GM12875 (cell line): ENCODE data around the gene CDH7.

ENCODE experiments used
- H3K4me3 ChIP-seq: one replicate; pipeline ENCODE4 v1.5.1; 2011; ENCODE audit warnings: low read depth, low read length, control low read depth
- CTCF ChIP-seq: IDR thresholded peaks from 2 replicates; pipeline ENCODE4 v1.5.1; 2011; ENCODE audit warnings: low read depth, mild to moderate bottlenecking, control low read depth, inconsistent platforms, low read length, moderate library complexity, borderline replicate concordance; ENCODE audit not compliant: insufficient read depth

The CDH7 gene

GRCh38 chr18:65924904-65925303 is 174.1 kb downstream of the CDH7 start:
- TF ChIP-seq CTCF: no peak

GRCh38 chr18:65934874-65935273 is 184.1 kb downstream of the CDH7 start:
- no peak overlapping the region for H3K4me3 ChIP-seq
- no peak for TF ChIP-seq CTCF

More at GRCh38 chr18:65924904-65925303, 174.1 kb downstream of the CDH7 start:
- H3K4me3 ChIP-seq: no peak overlapping the region

GRCh38 chr18:65936678-65937077 is 185.9 kb downstream of the CDH7 start:
- no peak overlapping the region for H3K4me3 ChIP-seq

GRCh38 chr18:65937180-65937579 is 186.4 kb downstream of the CDH7 start:
- no peak for TF ChIP-seq CTCF
- no peak overlapping the region for H3K4me3 ChIP-seq

More at GRCh38 chr18:65936678-65937077, 185.9 kb downstream of the CDH7 start:
- no peak for TF ChIP-seq CTCF

GRCh38 chr18:65938592-65939372 is 188.0 kb downstream of the CDH7 start:
- no peak overlapping the region for H3K4me3 ChIP-seq
- TF ChIP-seq CTCF: 0 out of 2 replicates have a peak, but pooled peaks have one; percentile 25
